Measurements from ENCODE around the gene GAL3ST2.
"Not testable (repeated sequence)": the region's sequence is repeated elsewhere in the genome, so short reads cannot be mapped to it uniquely, and the experiment has no call there.

Gene GAL3ST2

DNA sequence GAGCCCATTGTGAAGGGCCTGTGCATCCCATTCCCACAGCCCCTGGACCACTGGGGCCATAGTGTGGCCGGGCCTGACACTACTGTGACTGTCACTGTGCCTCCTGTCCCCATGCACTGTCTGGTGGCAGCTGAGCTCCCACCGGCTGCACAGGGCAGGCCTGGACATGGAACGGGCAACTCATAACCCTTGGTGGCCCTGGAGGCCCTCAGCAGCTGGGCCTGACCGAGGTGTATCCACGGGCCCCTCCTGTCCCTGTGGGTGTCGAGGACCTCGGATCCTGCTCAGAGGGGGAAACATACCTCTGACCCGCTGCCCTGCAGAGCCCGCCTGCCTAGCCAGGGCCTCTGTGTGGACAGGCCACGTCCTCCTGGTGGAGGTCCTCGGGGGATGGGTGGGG lies 7.8 kb upstream of the GAL3ST2 start:
- no peak for DNase-seq (ENCODE audit: low read depth)

DNA sequence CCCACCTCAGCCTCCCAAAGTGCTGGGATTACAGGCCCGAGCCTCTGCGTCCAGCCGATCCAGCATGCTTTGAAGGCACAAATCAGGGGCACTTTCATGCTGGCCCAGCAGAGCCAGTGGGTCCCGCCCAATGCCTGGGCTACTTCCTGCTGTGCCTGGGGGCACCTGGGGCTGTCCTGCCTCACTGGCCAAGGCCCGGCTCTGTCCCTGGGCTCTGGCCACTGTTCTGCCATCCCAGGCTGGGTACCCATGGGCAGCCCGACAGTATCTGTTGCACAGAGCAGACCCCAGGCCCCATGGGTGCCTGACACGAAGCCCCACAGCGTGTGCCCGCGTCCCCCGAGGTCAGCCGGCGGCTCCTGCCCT lies 6.8 kb upstream of the GAL3ST2 start:
- no peak for DNase-seq (ENCODE audit: low read depth)

DNA sequence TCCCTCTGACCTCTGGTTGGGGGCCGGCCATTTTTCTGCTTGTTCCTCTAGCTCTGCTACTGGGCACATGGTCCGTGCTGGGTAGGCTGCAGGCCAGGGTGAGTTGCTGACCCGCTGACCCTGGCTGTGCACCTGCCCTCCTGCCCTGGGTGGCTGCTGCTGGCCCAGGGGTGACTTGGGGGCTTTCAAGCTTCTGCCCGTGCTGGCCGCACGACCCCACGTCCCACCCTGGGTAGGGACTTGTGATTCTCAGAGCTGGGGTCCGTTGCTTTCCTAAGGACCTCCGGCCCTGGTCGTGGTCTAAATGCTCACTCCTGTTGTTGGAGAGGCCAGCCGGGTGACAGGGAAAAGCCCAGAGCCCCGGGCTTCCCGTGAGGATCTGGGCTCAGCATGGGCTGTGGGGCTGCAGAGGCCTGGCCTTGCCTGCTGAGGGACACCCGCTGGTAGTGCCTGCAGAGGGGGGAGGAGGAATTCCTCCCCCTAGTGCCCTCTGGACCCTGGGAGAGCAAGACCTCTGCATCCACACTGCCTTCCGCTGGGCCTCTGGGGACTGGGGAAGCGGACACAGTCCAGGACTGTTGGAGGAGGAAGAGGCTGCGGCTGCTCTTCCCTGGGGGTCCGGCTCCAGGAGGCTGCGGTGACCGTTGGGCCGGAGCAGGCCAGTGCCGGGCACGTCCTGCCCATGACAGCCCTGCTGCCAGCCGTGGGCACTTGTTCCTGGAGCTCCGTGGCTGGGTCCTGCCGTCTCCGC lies 6.3 kb upstream of the GAL3ST2 start:
- no peak for DNase-seq (ENCODE audit: low read depth)

DNA sequence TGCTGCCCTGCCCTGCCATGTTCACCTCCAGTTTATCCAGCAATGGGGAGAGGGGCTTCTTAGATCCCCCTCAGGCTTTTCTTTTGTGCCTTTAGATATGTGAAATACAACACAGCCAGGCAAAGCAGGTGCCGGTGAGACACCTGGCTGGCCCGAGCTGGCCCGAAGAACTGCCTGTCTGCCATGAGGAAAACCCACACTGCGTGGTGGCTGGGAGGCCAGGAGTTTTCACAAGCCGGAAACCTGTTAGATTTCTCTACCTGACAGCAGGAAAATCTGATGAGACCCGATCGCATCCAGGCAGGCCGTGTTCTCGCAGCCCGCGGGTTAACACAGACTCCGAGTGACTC lies 5.7 kb upstream of the GAL3ST2 start:
- no peak for DNase-seq (ENCODE audit: low read depth)

DNA sequence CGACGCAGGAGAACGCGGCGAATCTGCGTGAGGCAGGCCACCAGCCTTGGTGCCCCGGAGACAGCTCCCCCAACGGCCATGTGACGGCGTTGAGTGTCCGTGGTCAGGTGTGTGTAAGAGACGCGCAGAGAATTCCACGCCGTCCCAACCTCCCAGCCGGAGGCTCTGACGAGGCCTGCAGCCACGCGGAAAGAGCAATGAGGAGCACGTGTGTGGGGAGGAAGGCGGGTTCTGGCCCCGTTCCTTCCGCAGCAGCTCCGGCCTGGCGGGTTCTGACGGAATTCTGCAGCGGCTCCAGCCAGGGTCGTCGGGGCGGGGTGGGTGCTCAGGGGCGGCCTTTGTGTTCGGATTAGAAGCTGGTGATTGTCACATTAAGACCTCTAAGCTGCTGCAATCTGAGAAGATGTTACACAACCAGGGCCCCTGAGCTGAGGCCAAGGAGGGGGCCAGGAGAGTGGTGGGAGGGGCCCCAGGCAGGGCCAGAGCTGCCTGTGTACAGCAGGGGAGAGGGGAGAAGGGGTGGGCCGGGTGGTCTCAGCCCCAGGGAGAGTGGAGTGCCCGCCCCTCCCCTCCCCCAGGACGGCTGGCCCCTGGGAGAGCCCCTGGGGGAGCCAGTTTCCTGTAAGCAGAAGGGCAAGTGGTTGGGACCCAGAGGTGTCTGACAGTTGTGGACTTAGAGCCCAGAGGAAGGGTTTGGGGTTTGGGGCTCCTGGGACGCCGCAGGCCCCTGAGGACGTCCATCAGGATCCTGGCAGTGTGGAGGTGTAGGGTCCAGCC lies 5.1 kb upstream of the GAL3ST2 start:
- DNase-seq (ENCODE audit: low read depth): peak; percentile 51

DNA sequence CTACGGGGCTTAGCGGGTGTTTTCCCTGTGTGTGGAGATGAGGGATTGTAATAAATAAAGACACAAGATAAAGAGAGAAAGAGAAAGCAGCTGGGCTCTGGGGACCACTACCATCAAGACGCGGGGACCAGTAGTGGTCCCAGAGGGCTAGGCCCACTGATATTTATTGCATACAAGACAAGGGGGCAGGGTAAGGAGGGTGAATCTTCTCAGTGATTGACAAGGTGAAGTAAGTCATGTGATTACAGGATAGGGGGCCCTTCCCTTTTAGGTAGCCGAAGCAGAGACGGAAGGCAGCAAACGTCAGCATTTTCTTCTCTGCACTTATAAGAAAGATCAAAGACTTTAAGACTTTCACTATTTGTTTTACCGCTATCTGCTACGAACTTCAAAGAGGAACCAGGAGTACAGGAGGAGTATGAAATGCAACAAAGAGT lies 4.5 kb upstream of the GAL3ST2 start:
- no peak for DNase-seq (ENCODE audit: low read depth)

DNA sequence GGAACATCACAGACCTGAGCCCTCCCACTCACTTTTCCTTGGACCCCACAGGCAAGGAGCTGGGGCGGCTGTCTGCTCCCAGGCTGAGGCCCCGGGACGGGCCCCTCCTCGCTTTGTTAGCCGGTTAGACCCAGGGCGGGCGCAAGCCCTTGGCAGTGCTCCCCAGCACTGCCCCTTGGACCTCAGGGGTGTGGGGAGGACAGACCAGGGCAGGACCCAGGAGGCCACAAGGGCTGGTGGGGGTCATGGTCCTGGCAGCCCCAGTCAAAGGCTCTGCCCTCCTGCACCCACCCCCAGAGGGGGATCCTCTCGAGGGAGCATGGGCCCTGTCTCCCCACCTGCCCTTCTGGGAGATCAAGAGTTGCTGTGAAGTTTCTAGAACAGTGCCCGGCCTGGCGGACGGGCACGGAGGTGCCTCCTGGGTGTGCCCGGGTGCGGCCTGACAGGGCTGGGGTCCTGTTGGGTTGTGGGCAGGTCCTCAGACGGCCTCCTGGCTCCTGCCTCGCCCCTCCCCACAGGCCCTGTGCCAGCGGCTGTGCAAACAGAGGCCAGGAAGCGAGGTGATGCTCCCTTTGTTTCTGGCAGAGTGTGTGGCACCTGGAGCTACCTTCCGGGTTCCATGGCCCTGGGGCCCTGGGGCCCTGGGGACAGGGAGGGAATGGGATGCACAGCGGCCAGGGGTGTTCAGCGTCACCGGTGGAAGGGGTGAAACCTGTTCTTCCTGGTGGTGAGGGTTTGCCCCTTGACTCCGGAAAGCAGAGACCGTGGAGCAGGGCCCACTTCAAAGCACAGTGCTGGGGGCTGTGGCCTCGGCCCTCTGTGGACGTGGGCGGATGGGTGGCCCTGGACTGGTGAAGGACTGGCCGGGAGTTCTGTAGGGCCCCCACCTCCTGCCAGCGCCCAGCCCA lies 2.9 kb upstream of the GAL3ST2 start:
- no peak for DNase-seq (ENCODE audit: low read depth)

DNA sequence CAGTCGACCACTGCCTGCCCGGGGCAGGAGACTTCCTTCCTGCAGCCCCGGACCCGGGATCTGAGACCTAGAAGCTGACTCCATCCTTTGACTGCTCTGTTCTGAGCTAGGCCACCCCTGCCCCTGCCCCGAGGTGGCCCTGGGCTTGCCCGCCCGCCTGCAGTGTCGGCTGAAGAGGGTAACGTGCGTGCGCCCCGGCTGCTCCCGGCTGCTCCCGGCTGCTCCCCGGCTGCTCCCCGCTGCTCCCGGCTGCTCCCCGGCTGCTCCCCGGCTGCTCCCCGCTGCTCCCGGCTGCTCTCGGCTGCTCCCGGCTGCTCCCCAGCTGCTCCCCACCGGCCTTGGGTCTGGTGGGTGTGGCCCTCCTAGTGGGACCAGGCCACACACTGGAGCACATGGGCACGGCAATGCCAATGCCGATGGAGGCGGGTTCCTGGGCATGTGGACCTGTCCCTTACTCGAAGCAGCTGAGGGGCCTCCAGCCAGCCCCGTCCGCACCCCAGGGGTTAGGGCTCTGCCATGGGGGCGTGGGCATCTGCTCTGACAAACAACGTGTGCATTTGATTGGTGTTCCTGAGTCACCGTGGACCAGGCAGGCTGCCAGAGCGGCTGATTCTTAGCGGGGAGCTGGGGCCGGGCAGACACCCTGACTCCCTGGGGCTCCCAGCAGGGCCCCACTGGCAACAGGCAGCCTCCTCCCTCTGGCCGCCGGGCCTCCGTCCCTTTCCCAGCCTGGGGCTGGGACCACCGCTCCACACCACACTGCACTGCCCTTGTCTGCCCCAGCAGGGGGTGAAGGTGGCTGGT lies 2.0 kb upstream of the GAL3ST2 start:
- DNase-seq (ENCODE audit: low read depth): peak; percentile 73

DNA sequence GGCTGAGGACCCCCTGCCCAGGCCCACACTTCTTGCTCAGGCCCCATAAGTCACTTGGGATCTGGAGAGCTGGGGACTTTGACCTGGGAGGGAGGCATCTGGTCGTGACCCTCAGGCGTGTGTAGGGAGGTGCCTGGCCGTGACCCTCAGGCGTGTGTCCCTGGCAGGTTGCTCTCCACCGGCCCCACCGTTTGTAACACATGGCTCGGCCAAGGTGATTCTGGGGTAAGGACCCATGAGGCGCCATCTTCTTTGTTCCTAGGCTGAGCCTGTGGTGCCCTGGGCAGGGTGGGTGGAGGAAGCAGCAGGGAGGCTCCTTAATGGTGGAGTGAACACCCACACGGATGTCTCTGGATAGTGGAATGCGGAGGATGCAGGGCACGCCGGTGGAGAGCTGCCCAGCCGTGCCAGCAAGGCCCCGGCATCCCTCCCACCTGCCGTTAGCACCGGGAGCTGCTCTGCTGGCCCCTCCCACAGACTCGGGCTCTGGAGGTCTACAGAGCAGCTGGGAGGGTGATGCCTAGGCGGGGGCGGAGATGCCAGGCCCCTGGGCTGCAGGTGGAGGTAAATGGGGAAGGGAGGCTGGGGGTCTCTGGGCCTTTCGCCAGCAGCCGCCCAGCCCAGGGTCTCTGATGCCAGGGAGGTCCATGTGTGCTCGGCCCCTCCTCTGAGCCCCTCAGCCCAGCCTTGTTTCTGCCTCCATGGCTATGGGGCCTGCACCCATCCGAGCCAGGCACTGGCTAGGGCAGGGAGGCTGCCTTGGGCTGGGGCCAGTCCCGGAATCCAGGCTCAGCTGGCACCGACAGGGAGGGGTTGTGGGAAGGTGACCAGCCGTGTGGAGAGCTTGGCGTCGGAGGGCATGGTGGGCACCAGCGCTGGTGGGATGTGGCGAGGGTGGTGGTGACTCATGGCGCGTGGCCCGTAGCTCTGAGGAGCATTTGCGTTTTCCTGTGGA lies 1.1 kb upstream of the GAL3ST2 start:
- no peak for DNase-seq (ENCODE audit: low read depth)

DNA sequence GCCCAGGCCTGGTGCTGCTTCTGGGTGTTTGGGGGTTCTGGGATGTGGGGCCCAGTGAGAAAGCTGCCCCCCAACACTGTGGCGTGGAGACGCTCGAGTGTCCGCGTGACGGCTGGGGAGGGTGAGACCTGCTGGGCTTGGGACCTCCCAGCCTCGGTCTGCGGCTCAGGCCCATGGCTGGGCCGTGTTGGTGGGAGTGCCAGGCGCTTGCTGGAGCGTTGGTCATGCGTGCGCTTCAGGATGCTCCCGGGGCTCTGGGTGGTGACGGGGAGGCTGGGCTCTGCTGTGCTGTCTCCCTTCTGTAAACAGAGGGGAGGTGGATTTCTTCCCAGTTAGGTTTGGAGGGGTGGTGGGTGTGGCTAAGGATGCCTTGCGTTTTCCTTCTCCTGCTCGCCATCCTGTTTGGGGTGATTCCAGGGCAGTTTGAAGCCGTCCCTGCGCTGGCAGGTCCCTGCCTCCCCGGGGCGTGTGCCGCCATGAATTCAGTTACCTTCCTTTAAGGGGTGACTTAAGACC lies 606 bp downstream of the GAL3ST2 start:
- no peak for DNase-seq (ENCODE audit: low read depth)

DNA sequence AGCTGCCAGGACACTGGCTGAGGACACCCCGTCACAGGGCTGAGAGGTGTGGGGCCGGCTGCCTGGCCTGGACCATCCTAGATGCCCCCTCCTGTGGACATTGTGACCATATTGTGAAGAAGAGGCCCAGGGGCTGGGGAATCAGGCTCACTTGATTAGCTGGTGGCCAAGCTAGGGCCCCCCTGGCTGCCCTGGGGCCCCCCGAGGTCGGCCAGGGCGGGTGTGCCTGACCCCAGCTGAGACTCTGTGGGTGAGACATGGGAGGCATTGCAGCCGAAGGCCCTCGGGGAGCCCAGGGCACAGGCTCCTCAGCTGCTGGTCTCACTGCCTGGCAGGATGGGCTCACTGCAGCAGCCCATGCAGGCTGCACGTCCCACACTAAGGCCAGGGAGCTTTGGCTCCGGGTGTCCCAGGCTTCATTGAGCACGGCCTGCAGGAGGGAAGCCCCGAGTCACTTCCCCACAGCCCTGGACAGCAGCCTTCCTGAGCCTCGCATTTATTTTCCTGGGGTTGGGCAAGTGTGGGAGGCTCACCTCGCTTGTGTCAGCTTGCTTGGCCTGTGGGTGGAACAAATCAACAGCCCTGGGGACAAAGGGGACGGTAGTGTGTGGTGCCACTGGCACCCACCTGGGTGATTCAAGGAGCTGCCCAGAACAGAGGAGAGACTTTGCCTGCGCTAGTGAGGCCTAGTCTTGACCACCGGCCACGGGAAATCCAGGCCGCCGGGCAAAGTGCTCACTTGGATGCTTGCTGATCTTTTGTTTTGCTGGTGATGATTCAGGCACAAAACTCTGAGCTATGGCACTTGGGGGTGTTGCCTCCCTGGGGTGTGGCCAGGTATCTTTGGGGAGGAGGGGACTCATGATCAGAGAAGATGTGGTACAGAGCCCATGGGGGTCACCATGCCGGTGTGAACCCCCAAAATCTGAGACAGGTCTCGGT lies 1.3 kb downstream of the GAL3ST2 start:
- DNase-seq (ENCODE audit: low read depth): no peak

DNA sequence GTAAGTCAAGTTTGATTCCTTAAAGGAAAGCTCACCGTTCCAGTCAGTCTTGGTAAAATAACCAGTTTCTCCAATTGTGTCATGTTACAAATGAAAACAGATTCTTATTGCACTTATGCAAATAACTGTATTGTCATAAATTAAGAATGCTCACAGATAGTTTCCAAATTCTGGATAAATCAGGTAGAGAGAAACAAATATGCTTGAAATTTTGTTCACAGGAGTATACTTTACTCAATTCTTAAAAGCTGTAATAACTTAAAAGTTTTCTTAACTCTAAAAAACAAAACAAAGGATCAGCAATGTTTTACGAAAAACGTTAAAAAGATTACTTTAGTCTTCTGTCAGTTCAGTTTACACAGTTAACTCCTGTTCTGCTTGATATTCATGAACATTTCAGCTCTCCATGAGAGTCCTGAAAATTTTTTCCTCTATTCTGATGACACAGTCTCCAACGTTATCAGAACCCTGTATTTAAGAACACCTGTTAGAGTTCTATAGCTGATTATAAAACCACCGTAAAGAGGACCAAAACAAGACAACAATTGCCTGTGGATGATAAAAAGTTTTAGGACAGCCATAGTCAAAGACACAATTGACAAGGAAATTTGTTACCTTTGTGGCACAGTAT lies 4.4 kb downstream of the GAL3ST2 start:
- no peak for DNase-seq (ENCODE audit: low read depth)

DNA sequence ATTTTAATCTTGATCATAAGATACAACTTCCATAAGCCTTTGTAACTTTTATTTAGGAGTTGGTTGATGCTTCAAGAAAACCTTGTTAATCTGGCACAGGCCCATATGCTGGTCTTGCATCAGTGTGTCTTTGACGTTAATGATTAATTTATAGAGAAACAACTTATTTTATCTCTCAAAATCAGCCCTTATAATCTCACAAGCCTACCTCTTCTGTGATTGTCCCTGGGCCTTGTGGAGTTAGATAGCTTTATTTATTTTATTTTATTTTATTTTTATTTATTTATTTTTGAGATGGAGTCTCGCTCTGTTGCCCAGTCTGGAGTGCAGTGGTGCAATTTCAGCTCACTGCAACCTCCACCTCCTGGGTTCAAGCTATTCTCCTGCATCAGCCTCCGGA lies 5.4 kb downstream of the GAL3ST2 start:
- not testable (repeated sequence) for DNase-seq (ENCODE audit: low read depth)

DNA sequence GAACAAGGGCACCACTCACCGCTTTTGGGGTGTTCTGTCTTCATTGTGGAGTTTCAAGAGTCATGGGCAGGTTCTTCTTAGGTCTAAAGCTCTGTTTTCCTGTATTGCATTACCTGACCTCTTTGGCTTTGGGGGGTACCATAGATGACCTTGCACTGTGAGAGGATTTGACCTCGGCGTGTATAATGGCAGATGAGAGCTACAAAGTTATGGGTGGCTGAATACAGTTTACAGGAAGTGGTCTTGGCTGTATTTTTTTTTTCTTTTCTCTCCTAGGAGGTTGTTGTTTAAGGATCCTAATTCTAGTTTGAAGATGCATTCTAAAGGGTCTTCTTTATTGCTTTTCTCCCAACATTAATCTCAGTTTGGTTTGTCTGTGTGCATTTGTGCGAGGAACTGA lies 11.5 kb downstream of the GAL3ST2 start:
- DNase-seq (ENCODE audit: low read depth): no peak

DNA sequence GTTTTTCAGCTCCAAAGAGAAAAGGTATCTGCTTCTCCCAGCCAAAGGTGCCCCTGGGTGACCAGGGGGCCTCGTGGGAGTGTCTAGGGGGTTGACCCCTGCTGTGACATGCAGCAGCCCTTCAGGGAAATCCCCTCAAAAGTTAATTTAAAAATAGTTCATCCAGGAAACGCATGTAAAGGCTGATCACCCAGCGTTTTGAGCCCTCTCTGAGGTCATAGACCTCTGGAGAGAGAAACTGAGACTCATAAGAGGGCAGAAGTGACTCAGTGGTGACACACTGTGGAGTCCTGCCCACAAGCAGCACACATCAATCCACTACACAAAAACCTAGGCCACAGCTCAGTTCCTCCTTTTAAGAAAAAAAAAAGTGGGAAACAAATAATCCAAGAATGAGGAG lies 11.9 kb downstream of the GAL3ST2 start:
- DNase-seq (ENCODE audit: low read depth): no peak

DNA sequence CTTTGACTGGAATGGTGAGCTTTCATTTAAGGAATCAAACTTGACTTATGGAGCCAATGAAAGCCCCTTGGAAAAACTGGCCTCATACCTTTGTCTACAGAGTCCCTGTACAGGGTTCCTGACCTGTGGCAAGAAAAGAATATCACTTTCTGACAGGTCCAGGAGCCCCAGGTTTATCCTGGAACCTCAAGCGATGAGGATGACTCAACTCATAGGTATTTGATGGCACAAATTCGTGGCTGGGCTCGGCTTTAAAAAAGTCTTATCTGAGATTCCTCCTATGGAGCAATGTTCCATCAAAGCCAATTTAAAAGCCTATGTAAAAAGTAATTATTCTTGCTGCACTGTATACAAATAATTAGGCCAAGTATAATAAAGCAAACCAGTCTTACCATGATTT lies 14.8 kb downstream of the GAL3ST2 start:
- DNase-seq (ENCODE audit: low read depth): peak; percentile 32

DNA sequence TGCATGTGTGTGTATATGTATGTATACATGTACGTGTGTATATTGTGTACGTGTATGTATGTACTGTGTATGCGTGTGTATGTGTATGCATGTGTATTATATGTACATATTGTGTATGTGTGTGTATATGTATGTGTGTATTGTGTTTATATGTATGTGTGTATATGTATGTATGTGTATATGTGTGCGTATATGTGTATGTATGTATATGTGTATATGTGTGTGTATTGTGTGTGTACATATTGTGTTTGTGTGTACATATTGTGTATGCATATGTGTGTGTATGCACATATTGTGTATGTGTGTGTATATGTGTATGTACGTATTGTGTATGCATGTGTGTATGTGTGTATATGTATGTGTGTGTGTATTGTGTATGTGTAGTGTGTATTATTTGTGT lies 16.8 kb downstream of the GAL3ST2 start:
- no peak for DNase-seq (ENCODE audit: low read depth)

DNA sequence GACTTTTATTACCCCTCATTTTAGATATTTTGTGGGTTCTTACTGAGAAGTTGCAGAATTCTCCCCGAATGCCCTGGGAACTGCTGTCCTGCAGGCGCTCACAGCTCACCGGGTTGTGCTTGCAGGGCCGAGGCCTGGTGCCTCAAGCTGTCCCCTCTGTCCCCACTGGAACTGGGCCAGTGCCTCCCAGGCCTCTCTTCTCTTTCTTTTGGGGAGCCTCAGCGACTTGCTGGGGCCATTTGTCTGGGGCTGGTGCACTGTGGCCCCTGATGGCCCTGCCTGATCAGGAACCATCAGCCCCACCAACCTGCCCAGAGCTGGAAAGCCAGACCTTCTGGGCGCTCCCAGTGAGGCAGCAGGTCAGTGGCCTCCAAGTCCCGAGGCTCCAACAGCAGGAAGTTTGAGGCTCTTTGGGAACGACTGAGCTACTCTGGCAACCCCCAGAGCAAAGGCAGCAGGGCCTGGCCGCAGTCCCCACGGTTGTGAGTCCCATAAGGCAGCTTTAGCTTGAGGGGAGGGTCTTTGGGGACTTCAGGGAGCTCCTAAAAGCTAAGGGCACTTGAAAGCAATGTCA lies 17.7 kb downstream of the GAL3ST2 start:
- no peak for DNase-seq (ENCODE audit: low read depth)
